ENCODE measurements around the gene ZNG1B.
"Not testable (repeated sequence)": the region's sequence is repeated elsewhere in the genome, so short reads cannot be mapped to it uniquely, and the experiment has no call there.

ZNG1B gene

GRCh38 chr2:113437508-113438465 is at the start of gene ZNG1B:
Gene ZNG1B (plus strand): TSS chr2:113437691. CDS start chr2:113437869, 178 bp downstream.
- DNase-seq = peak; percentile 85

DNA sequence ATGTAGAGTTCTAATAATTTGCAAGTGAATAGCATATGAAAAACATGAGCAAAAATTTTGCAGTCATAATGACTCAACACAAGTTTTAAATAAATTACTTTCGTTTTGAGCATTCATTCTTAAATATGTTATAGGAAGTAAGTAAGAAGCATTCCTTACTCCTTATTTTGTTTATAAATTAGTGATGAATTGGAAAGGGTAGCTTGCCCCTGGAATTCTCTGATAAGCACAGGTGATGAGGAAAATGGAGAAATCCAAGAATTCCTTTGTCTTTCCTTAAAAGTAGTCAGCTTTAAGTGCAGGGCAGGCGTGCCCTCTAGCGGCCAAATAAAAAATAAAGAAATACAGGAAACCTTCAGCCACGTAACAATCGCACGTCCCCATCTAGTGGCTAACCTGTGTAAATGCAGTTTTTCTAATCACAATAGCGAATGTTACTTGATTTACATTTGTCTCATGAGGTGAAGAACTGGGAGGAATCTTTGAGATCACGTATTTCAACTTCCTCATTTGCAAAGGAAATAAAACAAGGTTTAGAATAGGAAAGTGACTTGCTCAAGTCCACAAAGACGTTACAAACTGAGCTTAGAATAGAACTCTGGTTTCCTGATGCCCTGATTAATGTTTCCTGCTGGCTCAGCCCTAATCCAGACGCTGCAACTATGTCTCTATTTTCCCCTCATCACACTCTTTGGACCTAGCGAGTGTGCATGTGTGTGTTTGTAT is 47.2 kb upstream of the ZNG1B start:
- peak; percentile 54 for DNase-seq

- DNase-seq = no peak
Observed at GRCh38 chr2:113391073-113391472, 46.4 kb upstream of the ZNG1B start.

DNA sequence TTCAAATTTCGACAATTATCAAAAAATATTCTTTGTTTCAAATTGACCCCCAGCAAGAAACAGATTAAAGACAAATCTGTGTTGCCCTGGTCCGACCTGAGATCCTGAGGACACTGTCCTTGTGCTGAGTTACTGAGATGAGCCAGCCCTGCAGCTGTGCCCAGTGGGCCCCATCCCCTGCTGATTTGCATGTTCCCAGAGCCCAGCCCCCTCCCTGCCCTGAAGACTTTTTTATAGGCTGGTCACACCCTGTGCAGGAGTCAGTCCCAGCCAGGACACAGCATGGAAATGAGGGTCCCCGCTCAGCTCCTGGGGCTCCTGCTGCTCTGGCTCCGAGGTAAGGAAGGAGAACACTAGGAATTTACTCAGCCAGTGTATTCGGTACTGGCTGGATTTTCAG is 31.4 kb upstream of the ZNG1B start:
- no peak for DNase-seq

- no peak for DNase-seq
Observed at GRCh38 chr2:113407446-113408099, 29.9 kb upstream of the ZNG1B start.

GRCh38 chr2:113411725-113412352 is 25.7 kb upstream of the ZNG1B start:
- not testable (repeated sequence) for DNase-seq

- DNase-seq = not testable (repeated sequence)
Observed at GRCh38 chr2:113412774-113413173, 24.7 kb upstream of the ZNG1B start.

- not testable (repeated sequence) for DNase-seq
Observed at GRCh38 chr2:113431773-113432172, 5.7 kb upstream of the ZNG1B start.

DNA sequence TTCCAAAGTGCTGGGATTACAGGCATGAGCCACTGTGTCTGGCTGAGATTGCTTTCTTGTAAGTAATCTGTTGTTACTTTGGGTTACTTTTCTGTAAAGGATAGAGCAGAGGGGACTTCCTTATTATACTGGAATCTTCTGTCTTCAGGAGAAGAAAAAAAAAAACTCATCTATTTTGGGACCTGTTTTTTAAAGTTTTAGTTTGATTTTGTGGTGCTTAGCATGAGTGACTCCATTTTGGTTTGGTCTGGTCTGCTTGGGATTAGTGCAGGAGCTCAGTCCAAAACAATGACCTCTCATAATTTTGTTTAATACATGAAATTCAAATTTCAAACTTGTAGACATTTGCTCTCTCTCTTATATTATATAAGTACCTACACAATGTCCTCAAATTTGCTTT is 4.0 kb upstream of the ZNG1B start:
- DNase-seq = not testable (repeated sequence)

DNA sequence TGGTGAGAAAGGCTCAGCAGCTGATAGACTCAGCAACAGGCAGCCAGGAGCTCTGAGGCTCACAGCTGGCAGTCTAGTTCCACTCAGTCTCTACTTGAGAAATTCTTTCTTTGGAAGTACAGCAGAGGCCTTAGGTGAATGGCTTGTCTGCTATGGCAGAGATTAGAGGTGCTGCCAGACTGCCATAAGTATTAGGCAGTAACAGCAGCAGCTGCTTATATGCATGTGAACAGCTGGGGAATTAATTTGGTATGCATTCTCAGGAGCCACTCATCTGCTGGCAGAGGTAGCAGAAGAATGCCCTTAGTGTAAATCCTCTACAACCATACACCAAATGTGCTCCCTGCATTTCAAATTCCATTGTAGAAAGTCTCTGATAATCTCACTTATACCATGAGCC is 28.3 kb downstream of the ZNG1B start:
- not testable (repeated sequence) for DNase-seq

- not testable (repeated sequence) for DNase-seq
Observed at GRCh38 chr2:113476688-113477368, 39.3 kb downstream of the ZNG1B start.

GRCh38 chr2:113496527-113496926 is 59.0 kb downstream of the ZNG1B start:
- DNase-seq = not testable (repeated sequence)

GRCh38 chr2:113498365-113498764 is 60.9 kb downstream of the ZNG1B start, which contains the start of gene FOXD4L1:
Gene FOXD4L1 (plus strand): TSS chr2:113498665. CDS start chr2:113499257, 592 bp downstream.
- not testable (repeated sequence) for DNase-seq

GRCh38 chr2:113499019-113499885 is 61.8 kb downstream of the ZNG1B start:
- DNase-seq = not testable (repeated sequence)

DNA sequence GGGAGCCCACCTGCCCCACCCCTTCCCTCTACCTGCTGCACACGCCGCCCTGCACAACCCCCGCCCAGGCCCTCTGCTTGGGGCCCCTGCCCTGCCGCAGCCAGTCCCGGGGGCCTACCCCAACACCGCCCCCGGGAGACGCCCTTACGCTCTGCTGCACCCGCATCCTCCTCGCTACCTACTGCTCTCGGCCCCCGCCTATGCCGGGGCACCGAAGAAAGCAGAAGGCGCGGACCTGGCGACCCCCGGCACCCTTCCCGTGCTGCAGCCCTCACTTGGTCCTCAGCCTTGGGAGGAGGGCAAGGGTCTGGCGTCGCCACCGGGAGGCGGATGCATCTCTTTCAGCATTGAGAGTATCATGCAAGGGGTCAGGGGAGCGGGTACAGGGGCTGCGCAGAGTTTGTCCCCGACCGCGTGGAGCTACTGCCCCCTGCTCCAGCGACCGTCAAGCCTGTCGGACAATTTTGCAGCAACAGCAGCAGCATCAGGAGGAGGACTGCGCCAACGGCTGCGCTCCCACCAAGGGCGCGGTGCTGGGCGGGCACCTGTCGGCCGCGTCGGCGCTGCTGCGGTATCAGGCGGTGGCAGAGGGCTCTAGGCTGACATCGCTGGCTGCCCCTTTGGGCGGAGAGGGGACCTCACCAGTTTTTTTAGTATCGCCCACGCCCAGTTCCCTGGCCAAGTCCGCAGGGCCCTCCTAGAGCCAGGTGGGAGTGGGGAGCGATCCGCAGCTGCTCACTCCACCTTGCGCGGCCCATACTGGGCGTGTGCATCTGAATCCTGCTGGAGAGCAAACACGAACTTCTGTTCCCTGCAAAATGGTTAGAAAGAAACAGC is 62.6 kb downstream of the ZNG1B start:
- not testable (repeated sequence) for DNase-seq

DNA sequence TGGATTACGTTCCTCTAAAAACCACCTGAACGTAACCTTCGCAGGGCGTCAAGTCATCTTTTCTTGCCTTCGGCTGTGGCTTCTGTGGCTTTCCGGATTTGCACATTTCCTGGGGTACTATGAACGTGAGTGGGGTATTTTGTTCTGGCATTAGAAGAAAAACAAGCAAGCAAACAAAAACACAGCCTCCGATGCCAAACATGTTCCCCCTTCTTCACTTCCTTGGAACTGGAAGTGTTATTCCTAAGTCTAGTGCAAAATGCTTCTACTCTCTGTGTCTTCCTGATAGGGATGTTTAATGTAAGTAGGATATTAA is 63.2 kb downstream of the ZNG1B start:
- DNase-seq = not testable (repeated sequence)

GRCh38 chr2:113502216-113503093 is 65.0 kb downstream of the ZNG1B start:
- not testable (repeated sequence) for DNase-seq

GRCh38 chr2:113503094-113504042 is 65.9 kb downstream of the ZNG1B start:
- peak; percentile 35 for DNase-seq
